Measurements from ENCODE around the gene TNIK. TPM values are rescaled to one million over a fixed set of nuclear protein-coding genes. Genes with fewer than 3 reads are reported as not detected.
"Not testable (repeated sequence)": the region's sequence is repeated elsewhere in the genome, so short reads cannot be mapped to it uniquely, and the experiment has no call there.

Gene TNIK
- total RNA-seq, 1 experiment from 2014 or later = 22.4 TPM

DNA sequence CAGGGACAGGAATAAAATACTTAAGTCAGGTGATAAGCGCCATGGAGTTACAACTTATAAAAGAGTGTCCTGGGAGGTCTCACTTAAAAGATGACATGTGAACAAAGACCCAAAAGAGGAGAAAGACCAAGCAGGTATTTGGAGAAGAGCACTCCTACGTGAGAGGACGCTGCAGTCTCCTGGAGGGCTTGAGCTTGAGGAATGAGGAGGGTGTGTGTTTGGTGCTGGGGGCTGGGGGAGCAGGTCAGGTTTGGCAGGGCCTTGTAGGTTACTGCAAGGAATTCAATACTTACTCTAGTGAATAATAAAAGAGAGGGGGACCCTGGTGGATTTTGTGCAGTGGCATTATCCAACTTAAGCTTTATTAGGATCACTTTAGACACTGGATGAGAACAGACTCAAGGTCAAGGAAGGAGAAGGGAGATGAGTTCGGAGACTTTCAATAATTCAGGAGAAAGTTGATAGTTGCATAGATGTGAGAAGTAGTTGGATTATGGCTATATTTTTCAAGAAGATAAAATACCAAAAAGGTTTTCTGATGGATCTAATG lies 32.4 kb downstream of the TNIK start:
- DNase-seq = peak; percentile 28 to 47
- Mint-ChIP-seq H3K4me3 (ENCODE audit: unreplicated experiment) (no peak overlapping the region), H3K36me3 (ENCODE audit: insufficient read depth, unreplicated experiment) (no peaks in the 10 kb centered on the region), H3K27me3 (ENCODE audit: insufficient read depth, unreplicated experiment) (no peaks in the 10 kb centered on the region), H3K9me3 (ENCODE audit: unreplicated experiment) (no peaks in the 10 kb centered on the region), H3K27ac (ENCODE audit: unreplicated experiment) (no peak overlapping the region), H3K4me1 (ENCODE audit: low read depth, unreplicated experiment) (no peaks in the 10 kb centered on the region)
- POLR2A ChIA-PET = no interaction called here
- intact Hi-C loops (cut with micrococcal nuclease; ENCODE audit: unreplicated experiment) = loop anchor here (2.0 kb wide), 1 partner anchor 33 kb away; the partner anchor contains the start of gene TNIK
- no TSS peak for BruUV-seq (replicated peaks)
- Histone ChIP-seq H3K9me3 (no peaks in the 10 kb centered on the region), H3K4me1 (peaks cover 39% of the 10 kb centered on the region), H3K27me3 (replicated peaks; ENCODE audit: control insufficient read depth, insufficient read depth, low read length) (no peaks in the 10 kb centered on the region), H3K36me3 (ENCODE audit: control insufficient read depth, insufficient read depth, low read length) (no peaks in the 10 kb centered on the region; the same call in 1 of the 2 replicates), H3K4me3 (ENCODE audit: low read depth, low read length) (no peak overlapping the region)
- CTCF ChIA-PET = interaction anchor here (0.8 to 1.6 kb wide), 3 partner anchors 14 to 138 kb away, joined by 4 to 5 read pairs (median 4); partner anchors contain the start of gene TNIK
- no peak for TF ChIP-seq CTCF (IDR thresholded peaks at IDR 0.05; ENCODE audit: insufficient read depth in 1 of 2, low read depth in 1 of 2, low read length in 1 of 2, severe bottlenecking in 1 of 2, unreplicated experiment in 1 of 2)

DNA sequence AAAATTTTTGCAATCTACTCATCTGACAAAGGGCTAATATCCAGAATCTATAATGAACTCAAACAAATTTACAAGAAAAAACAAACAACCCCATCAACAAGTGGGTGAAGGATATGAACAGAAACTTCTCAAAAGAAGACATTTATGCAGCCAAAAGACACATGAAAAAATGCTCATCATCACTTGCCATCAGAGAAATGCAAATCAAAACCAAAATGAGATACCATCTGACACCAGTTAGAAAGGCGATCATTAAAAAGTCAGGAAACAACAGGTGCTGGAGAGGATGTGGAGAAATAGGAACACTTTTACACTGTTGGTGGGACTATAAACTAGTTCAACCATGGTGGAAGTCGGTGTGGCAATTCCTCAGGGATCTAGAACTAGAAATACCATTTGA lies 36.1 kb downstream of the TNIK start:
- H3K4me1 Mint-ChIP-seq (ENCODE audit: low read depth, unreplicated experiment); H3K4me3 Mint-ChIP-seq (ENCODE audit: unreplicated experiment); H3K36me3 ChIP-seq (ENCODE audit: control insufficient read depth, insufficient read depth, low read length); H3K9me3 Mint-ChIP-seq (ENCODE audit: unreplicated experiment); BruUV-seq (replicated peaks); intact Hi-C loops (cut with micrococcal nuclease; ENCODE audit: unreplicated experiment); H3K27ac Mint-ChIP-seq (ENCODE audit: unreplicated experiment); H3K27me3 ChIP-seq (replicated peaks; ENCODE audit: control insufficient read depth, insufficient read depth, low read length); DNase-seq; H3K9me3 ChIP-seq; H3K36me3 Mint-ChIP-seq (ENCODE audit: insufficient read depth, unreplicated experiment); CTCF ChIA-PET; H3K4me3 ChIP-seq (ENCODE audit: low read depth, low read length); H3K27me3 Mint-ChIP-seq (ENCODE audit: insufficient read depth, unreplicated experiment); POLR2A ChIA-PET: not testable (repeated sequence)
- H3K4me1 ChIP-seq = peaks cover 32% of the 10 kb centered on the region

DNA sequence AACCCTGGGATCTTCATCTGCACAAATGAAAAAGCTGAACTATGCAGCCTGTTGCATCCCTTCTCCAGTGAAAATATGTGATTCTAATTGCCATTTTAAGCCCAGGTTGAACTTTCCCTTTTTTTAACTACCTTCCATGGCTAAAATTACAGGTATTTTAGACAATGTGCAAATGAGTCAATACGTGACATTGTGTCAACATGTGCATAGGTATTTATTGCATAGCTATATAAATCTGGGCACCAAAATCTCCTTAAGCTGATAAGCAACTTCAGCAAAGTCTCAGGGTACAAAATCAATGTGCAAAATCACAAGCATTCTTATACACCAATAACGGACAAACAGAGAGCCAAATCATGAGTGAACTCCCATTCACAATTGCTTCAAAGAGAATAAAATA lies 37.4 kb downstream of the TNIK start:
- H3K4me1 ChIP-seq = peaks cover 22% of the 10 kb centered on the region
- H3K4me3 ChIP-seq (ENCODE audit: low read depth, low read length); POLR2A ChIA-PET; H3K36me3 ChIP-seq (ENCODE audit: control insufficient read depth, insufficient read depth, low read length); H3K27ac Mint-ChIP-seq (ENCODE audit: unreplicated experiment); H3K36me3 Mint-ChIP-seq (ENCODE audit: insufficient read depth, unreplicated experiment); H3K4me1 Mint-ChIP-seq (ENCODE audit: low read depth, unreplicated experiment); BruUV-seq (replicated peaks); H3K9me3 Mint-ChIP-seq (ENCODE audit: unreplicated experiment); H3K27me3 ChIP-seq (replicated peaks; ENCODE audit: control insufficient read depth, insufficient read depth, low read length); H3K4me3 Mint-ChIP-seq (ENCODE audit: unreplicated experiment); DNase-seq; intact Hi-C loops (cut with micrococcal nuclease; ENCODE audit: unreplicated experiment); CTCF ChIA-PET; H3K9me3 ChIP-seq; H3K27me3 Mint-ChIP-seq (ENCODE audit: insufficient read depth, unreplicated experiment): not testable (repeated sequence)

DNA sequence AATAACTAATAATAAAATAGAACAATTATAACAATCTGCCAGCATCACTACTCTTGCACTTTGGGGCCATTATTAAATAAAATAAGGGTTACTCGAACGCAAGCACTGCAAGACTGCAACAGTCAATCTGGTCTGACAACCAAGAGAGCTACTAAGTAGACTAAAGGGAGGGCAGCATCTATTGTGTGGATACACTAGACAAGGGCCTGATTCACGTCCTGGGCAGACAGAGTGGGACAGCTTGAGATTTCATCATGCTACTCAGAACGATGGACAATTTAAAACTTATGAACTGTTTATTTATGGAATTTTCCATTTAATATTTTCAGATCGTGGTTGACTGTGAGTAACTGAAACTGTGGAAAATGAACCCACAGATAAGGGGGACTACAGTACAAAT lies 39.5 kb downstream of the TNIK start:
- H3K4me1 ChIP-seq = peaks cover 24% of the 10 kb centered on the region
- H3K9me3 ChIP-seq = no peaks in the 10 kb centered on the region
- intact Hi-C loops (cut with micrococcal nuclease; ENCODE audit: unreplicated experiment) = no loop called here
- TF ChIP-seq CTCF (IDR thresholded peaks at IDR 0.05; ENCODE audit: insufficient read depth in 1 of 2, low read depth in 1 of 2, low read length in 1 of 2, severe bottlenecking in 1 of 2, unreplicated experiment in 1 of 2) = no peak
- Mint-ChIP-seq H3K9me3 (ENCODE audit: unreplicated experiment) (no peaks in the 10 kb centered on the region), H3K4me3 (ENCODE audit: unreplicated experiment) (no peak overlapping the region), H3K27me3 (ENCODE audit: insufficient read depth, unreplicated experiment) (no peaks in the 10 kb centered on the region), H3K4me1 (ENCODE audit: low read depth, unreplicated experiment) (peaks cover 8% of the 10 kb centered on the region), H3K27ac (ENCODE audit: unreplicated experiment) (no peak overlapping the region), H3K36me3 (ENCODE audit: insufficient read depth, unreplicated experiment) (no peaks in the 10 kb centered on the region)
- POLR2A ChIA-PET = no interaction called here
- H3K4me3 ChIP-seq (ENCODE audit: low read depth, low read length) = no peak overlapping the region
- CTCF ChIA-PET = no interaction called here
- H3K27me3 ChIP-seq (replicated peaks; ENCODE audit: control insufficient read depth, insufficient read depth, low read length) = no peaks in the 10 kb centered on the region
- DNase-seq = no peak
- no peaks in the 10 kb centered on the region for H3K36me3 ChIP-seq (ENCODE audit: control insufficient read depth, insufficient read depth, low read length)
- no TSS peak for BruUV-seq (replicated peaks)

Measured in Caco-2 (cell line).